Measurements from ENCODE around the gene CYBRD1.

GRCh38 chr2:171584001-171584400, 61.7 kb downstream of the CYBRD1 start:
- TF ChIP-seq POLR2A (IDR thresholded peaks at IDR 0.05) (no peak), POLR2AphosphoS5 (IDR thresholded peaks at IDR 0.05) (no peak)
